ENCODE measurements around the gene PPFIA3.
A peak's percentile ranks its signal among the peaks of the same experiment; 100 is the strongest.
"Not testable (repeated sequence)": the region's sequence is repeated elsewhere in the genome, so short reads cannot be mapped to it uniquely, and the experiment has no call there.

The PPFIA3 gene

DNA sequence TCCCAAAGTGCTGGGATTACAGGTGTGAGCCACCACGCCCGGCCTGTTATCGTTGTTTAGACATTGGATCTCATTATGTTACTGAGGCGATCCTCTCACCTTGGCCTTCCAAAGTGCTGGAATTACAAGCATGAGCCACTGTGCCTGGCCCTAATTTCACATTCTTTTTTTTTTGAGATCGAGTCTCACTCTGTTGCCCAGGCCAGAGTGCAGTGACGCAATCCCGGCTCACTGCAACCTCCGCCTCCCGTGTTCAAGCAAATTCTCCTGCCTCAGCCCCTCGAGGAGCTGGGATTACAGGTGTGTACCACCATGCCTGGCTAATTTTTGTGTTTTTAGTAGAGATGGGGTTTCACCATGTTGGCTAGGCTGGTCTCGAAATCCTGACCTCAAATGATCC lies 3.9 kb downstream of the PPFIA3 start:
- DNase-seq (ENCODE audit: low read depth in 4 of 4, low spot score in 1 of 4): not testable (repeated sequence)

DNA sequence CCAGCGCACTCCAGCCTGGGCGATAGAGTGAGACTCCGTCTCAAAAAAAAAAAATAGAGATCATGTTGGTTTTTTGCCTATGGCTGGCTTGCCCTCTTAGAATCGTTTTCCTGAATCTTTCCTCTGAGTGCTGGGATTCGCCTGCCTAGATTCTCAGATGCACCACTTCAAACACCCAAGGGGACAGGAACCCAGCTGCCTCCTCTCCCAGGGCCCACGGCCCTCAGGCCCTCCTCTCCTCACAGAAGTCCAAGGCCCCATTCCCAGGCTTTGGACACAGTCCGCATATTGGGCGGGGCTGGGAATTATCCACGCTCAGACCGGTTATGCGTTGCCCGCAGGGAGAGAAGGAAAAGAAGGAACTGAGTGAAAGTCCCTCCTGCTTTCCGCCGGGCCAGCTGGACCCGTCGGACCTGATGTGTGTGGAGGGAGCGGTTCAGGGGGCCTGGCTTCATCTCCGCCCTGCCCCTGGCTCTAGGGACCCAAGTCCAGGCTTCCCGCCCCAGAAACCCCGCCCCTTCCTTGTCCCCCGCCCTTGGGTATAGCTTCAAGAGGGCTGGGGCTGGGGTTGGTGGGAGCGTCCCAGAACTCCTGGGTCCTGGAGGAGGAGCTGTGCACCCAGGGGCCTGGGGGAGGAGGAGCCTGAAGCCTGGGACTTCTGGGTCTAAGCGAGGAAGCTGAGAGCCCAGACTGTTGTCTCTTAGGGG lies 5.8 kb downstream of the PPFIA3 start:
- DNase-seq (ENCODE audit: low read depth in 4 of 4, low spot score in 1 of 4): no peak

DNA sequence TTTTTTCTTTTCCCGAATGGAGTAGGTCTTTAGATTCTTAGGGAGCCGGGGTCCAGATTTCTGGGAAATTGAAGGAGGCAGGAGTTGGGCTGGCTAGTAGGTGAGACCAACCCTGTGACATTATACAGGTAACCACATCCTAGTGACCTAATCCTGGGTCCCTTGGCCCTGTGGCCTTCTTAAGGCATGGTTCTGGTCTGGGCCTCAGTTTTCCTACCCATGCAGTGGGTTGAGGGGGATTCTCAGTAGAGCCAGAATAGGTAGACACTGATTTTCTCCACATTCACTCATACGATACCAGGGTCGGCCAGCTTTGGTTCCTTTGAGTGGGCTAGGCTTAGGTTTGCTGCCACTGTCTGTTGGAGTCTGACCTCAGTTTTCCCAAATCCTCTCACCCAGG lies 7.2 kb downstream of the PPFIA3 start:
- no peak for DNase-seq (ENCODE audit: low read depth in 4 of 4, low spot score in 1 of 4)

DNA sequence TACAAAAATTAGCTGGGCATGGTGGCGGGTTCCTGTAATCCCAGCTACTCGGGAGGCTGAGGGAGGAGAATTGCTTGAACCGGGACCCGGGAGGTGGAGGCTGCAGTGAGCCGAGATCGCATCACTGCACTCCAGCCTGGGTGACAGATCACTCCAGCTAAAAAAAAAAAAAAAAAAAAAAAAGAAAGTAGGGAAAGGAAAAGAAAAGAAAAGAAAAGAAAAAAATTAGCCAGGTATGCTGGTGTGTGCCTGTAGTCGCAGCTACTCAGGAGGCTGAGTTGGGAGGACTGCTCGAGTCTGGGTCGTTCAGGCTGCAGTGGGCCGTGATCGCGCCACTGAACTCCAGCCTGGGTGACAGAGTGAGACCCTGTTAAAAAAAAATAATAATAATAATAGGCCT lies 7.9 kb downstream of the PPFIA3 start:
- DNase-seq (ENCODE audit: low read depth in 4 of 4, low spot score in 1 of 4): not testable (repeated sequence)

DNA sequence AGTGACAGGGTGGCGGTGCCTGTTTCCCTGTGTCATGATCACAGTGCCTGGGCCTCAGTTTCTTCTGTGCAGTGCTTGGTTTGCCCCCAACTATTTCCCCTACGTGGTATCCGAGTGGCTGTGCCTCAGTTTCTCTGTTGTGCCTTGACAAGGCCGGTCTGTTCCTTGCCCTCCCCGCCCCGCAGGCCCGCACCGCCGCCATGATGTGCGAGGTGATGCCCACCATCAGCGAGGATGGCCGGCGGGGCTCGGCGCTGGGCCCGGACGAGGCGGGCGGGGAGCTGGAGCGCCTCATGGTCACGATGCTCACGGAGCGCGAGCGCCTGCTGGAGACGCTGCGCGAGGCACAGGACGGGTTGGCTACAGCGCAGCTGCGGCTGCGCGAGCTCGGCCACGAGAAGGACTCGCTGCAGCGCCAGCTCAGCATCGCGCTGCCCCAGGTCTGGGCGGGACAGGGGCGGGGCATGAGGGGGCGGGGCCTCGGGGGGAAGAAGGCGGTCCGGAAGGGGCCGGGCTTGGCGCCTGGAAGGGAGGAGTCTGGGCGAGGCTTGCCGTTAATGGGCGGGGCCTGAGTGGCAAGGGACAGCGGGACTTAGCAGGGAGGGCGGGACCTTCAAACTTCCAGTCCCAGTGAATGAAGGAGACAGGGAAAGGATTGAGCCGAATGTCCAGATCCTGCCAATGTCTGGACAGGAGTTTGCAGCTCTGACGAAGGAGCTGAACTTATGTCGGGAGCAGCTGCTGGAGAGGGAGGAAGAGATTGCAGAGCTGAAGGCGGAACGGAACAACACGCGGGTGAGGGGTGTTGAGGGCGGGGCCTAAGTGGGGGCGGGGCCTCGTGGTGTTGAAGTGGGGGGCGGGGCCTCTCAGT lies 8.6 kb downstream of the PPFIA3 start:
- DNase-seq (ENCODE audit: low read depth in 4 of 4, low spot score in 1 of 4): peak; percentile 86 to 93 (median 91)

DNA sequence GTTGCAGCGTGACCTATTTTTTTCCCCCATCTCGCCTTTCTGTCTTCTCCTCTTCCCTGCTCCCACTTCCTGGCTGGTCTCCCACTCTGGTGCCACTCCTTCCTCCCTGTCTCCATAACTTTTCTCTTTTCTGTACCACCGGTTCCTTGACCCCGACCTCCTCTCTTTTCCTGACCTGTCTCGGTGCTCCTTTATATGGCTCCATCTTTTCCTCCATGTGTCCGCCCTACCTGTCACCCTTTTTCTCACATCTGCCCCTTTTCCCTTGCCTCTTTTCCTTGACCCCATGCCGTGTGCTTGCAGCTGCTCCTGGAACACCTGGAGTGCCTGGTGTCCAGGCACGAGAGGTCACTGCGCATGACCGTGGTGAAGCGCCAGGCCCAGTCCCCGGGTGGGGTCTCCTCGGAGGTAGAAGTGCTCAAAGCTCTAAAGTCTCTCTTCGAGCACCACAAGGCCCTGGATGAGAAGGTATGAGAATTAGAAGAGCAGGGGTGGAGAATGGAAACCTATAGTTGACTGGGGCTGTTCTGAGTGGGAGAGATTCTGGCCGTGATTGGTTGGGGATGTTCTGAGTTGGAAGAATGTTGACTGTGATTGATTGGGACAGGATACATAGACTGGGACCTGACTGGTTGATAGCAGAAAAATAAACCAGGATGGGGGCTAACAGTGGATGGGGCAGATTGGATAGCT lies 9.3 kb downstream of the PPFIA3 start:
- DNase-seq (ENCODE audit: low read depth in 4 of 4, low spot score in 1 of 4): no peak

DNA sequence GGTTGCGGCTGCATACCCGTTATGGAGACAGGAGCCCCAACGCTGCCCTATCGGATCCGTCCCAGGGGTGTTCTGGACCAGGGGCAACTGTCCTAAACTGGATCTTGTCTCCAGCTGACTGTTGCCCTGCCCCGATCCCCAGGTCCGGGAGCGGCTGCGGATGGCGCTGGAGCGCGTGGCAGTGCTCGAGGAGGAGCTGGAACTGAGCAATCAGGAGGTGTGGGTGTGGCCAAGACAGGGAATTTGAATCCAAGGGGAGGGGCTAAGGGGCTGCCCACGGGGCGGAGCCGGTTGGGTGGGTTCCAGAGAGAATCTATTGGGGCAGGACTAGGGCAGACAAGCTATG lies 9.9 kb downstream of the PPFIA3 start:
- DNase-seq (ENCODE audit: low read depth in 4 of 4, low spot score in 1 of 4): no peak

DNA sequence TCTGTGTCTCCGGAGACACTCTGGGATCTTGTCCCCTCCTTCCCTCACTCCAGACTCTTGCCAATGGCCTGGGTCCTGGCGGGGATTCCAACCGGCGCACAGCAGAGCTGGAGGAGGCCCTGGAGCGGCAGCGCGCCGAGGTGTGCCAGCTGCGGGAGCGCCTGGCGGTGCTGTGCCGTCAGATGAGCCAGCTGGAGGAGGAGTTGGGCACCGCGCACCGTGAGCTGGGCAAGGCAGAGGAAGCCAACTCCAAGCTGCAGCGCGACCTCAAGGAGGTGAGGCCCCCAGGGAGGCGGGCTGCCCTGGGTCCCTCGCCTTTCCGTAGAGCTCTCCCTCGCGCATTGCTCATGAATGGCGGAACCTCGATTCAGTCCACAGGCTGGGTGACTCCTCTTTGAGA lies 11.0 kb downstream of the PPFIA3 start:
- DNase-seq (ENCODE audit: low read depth in 4 of 4, low spot score in 1 of 4): no peak

DNA sequence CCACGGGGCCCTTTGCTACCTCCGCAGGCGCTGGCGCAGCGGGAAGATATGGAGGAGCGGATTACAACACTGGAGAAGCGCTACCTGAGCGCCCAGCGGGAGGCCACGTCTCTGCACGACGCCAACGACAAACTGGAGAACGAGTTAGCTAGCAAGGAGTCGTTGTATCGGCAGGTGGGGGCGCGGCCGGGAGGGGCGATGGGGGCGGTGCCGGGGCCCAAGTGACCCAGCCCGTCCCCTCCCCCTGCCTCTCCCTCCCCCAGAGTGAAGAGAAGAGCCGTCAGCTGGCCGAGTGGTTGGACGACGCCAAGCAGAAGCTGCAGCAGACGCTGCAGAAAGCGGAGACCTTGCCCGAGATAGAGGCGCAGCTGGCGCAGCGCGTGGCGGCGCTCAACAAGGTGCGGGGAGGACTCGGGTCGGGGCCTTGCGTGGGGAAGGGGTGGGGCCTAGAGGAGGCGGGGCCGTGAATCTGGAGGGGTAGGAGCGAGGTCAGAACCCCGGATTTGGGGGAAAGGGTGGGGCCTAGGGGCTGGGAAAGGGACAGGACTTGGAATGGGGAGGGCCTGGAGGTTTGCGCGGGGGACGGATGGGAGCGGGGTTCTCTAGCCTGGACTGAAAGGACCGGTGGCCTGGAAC lies 13.7 kb downstream of the PPFIA3 start:
- peak in 1 of 4 experiments; percentile 15 for DNase-seq (ENCODE audit: low read depth in 4 of 4, low spot score in 1 of 4)

DNA sequence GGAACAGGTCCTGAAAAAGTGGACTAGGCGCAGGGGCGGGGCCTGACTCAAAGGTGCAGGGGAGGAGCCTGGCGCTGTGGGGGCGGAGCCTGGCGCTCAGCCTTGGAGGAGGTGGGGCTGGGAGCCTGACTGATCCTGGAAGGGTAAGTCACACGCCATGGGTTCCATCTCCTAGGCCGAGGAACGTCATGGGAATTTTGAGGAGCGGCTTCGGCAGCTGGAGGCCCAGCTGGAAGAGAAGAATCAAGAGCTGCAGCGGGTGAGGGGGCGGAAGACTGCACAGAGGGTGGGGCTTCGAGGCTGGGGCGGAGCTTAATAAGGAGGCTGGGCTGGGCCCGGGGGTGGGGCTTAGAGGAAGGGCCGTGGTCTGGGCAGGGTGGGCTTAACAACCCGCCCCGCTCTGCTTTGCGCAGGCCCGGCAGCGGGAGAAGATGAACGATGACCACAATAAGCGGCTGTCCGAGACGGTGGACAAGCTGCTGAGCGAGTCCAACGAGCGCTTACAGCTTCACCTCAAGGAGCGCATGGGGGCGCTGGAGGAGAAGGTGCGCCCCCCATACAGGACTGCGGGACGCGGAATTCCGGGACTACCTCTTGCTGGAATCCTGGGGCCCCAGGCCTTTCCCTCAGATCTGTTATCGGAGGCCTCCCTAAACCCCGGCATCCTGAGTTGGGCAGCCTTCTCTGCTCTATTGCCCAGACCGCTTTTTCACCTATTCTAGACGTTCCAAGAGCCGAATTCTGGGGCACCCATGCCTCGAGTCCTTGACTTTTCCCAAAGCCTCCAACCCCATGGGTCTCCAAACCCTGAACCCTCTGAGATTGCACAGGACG lies 14.5 kb downstream of the PPFIA3 start:
- peak in 1 of 4 experiments; percentile 35 for DNase-seq (ENCODE audit: low read depth in 4 of 4, low spot score in 1 of 4)

DNA sequence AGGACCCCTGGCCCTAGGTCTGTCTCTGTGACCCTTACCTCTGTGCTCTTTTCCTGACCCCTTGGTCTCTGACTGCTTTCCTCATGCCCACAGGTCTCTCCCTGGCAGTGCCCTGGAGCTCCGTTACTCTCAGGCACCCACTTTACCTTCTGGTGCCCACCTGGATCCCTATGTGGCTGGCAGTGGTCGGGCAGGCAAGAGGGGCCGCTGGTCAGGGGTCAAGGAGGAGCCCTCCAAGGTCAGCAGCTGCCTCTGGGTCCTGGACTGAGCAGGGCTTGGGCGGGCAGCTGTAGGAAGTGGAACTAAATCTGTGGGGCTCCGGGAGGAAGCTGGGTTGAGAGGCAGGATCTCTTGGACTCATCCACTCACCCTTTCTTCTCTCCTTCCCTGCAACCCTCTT lies 16.3 kb downstream of the PPFIA3 start:
- no peak for DNase-seq (ENCODE audit: low read depth in 4 of 4, low spot score in 1 of 4)

DNA sequence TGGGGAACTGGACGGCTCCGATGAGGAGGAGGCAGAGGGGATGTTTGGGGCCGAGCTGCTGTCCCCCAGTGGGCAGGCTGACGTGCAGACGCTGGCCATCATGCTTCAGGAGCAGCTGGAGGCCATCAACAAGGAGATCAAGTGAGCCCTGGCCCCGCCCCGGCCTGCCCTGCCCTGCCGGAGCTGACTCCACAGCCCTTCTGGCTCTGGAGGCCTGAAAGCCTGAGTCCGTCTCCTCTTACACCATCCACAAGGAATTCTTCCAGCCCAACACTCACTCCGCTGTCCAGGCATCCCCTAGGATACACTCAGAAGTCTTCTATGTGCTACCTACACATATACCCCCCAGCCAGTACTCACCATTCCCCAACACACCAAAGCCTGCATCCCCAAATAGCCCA lies 17.4 kb downstream of the PPFIA3 start:
- no peak for DNase-seq (ENCODE audit: low read depth in 4 of 4, low spot score in 1 of 4)

DNA sequence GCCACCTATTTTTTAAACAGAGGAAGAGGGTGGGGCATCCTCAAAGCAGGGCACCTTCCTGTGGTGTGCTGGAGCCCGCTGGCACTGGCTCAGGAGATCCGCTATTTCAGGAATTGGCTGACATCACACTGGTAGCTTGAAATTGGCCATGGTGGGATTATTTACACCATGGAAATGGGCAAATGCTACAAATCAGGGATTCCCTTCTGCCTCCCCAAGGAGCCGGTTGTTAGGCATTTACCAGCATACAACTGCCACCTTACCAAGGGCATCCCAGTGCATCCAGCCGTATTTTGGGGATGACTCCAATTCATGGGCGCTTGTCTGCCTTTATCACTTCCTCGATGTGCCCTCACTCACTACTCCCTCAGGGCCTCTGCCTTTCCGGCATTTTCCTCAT lies 21.6 kb downstream of the PPFIA3 start:
- no peak for DNase-seq (ENCODE audit: low read depth in 4 of 4, low spot score in 1 of 4)

DNA sequence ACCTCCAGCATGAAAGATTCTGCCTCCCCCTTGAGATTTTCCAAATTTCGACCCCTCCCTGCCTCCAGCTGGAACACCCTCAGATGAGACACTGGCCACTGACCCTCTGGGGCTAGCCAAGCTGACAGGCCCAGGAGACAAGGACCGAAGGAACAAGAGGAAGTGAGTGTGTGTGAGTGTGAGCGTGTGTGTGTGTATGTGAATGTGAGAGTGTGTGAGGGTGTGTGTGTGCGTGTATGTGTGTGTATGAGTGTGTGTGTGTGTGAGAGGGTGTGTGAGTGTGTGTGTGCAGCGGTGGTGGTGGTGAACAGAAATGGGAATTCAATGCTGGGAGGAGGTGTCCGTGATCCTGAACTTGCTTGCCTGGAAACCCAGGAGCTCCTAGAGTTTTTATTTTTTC lies 22.0 kb downstream of the PPFIA3 start:
- DNase-seq (ENCODE audit: low read depth in 4 of 4, low spot score in 1 of 4): no peak

DNA sequence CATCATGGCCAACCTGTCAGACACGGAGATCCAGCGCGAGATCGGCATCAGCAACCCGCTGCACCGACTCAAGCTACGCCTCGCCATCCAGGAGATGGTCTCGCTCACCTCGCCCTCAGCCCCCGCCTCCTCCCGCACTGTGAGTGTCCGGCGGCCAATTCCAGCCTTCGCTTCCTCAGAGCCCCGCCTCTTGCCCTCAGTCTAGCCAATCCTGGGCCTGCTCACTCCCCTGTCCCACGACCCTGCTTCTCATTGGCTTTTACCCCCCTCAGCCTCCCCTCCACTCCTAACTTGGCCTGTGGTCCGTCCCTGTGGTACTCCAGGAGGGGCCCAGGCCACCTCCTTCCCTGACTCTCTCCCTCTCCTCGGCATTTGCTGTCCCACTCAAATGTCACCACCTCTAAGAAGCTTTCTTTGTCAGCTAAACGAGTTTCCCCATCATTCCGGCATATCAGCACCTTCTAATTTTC lies 23.6 kb downstream of the PPFIA3 start:
- peak in 2 of 4 experiments; percentile 46 to 69 for DNase-seq (ENCODE audit: low read depth in 4 of 4, low spot score in 1 of 4)

DNA sequence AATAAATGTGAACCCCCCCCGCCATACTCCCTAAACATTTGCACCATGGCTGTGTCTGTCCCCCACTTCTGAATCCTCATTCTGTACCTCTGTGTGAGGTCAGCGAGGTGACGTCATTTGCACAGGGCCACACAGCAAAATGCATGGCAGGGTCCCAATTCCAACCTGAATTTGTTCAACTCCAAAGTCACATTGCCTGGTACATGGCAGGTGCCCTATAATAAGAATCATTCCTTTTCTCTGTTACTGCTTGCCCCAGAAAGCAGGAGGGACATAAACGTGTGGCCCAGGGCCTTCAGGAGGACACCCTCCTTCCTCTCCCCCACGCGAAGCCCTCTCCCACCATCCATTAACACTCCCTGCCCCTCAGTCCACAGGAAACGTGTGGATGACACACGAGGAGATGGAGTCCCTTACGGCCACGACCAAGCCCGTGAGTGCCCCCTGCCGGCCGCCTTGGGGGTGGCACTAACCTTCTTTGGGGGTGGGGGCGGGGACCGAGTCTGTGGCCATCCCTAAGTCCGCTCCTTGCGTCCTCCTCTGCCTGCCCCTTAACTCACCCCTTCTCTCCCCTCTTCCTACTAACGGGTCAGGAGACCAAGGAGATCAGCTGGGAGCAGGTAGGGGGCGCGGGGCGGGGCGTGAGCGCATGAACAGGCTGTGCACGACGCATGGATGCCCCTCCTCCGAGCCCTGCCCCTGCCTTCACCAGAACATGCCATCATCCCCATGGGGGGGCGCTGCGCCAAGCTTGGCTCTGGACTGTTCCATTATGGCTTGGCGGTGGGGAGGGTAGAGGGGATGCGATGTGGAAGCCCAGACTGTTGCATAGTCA lies 26.4 kb downstream of the PPFIA3 start:
- DNase-seq (ENCODE audit: low read depth in 4 of 4, low spot score in 1 of 4): peak; percentile 63 to 72 (median 68)

DNA sequence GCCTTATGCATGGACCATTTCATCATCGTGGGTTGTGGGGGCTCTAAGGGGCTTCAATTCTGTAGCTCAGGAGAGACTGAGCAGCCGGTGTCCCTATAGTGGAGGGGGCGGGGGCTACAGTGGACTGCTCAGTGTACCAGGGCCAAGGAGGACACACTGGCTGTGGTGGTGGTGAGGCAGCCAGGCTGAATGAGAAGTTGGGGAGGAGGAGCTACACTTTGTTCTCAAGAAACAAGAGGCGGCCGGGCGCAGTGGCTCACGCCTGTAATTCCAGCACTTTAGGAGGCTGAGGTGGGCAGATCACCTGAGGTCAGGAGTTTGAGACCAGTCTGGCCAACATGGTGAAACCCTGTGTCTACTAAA lies 27.0 kb downstream of the PPFIA3 start:
- not testable (repeated sequence) for DNase-seq (ENCODE audit: low read depth in 4 of 4, low spot score in 1 of 4)

DNA sequence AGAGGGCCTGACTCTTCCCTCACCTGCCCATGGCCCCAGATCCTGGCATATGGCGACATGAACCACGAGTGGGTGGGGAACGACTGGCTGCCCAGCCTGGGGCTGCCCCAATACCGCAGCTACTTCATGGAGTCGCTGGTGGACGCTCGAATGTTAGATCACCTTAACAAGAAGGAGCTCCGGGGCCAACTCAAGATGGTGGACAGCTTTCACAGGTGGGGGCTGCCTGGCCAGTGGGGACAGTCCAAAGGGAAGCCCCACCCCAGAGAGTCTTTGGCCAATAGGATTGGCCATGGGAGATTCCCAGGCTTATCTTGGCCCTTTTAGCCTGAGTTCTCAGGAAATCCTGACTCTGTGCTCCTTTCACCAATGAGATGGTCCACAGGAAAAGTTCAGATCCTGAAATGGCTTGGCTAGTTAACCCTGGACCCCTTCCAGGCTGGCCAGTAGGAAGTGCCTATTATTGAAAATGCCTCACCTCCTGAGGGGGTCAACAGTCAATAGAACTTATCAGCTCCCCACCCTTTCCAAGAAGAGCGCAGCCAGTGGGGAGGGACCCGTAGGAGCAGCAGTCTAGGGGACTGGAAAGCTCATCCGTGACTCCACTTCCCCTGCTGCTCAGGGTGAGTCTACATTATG lies 28.8 kb downstream of the PPFIA3 start:
- DNase-seq (ENCODE audit: low read depth in 4 of 4, low spot score in 1 of 4): no peak
